Keratinocyte (primary cell): ENCODE results near the gene PPFIA1. TPM values are rescaled to one million over a fixed set of nuclear protein-coding genes. Genes with fewer than 3 reads are reported as not detected.

ENCODE experiments used
- DNase-seq: peaks from one replicate; pipeline ENCODE4 v3.0.0-alpha.2; 2011; ENCODE audit warnings: low read depth, missing footprints, low spot score
- FAIRE-seq: peaks from 2 replicates; lab custom pipeline; 2011; peaks lifted over from hg19 to GRCh38; lab: Jason Lieb, UNC
- H2AFZ ChIP-seq: 2 replicates; pipeline ENCODE4 v1.6.0; 2012; ENCODE audit warnings: low read length, control low read depth, inconsistent platforms; ENCODE audit not compliant: control insufficient read depth
- H3K27ac ChIP-seq: 2 replicates; pipeline ENCODE4 v1.5.1; 2011; ENCODE audit warnings: low read length; ENCODE audit not compliant: control insufficient read depth, insufficient read depth
- H3K27me3 ChIP-seq: 3 replicates; pipeline ENCODE4 v1.6.0; 2011; ENCODE audit warnings: low read length; ENCODE audit not compliant: control insufficient read depth, insufficient read depth; ENCODE audit errors: extremely low read depth
- H3K36me3 ChIP-seq, 2 experiments: 2 replicates in 1 of 2; 3 replicates in 1 of 2; pipeline ENCODE4 v1.5.1; 2011; ENCODE audit warnings: low read length in 2 of 2, mild to moderate bottlenecking in 1 of 2; ENCODE audit not compliant: control insufficient read depth in 2 of 2, insufficient read depth in 2 of 2; ENCODE audit errors: extremely low read depth in 1 of 2
- H3K4me1 ChIP-seq: 3 replicates; pipeline ENCODE4 v1.5.1; 2011; ENCODE audit warnings: low read length; ENCODE audit not compliant: control insufficient read depth, insufficient read depth; ENCODE audit errors: extremely low read depth
- H3K4me2 ChIP-seq: 3 replicates; pipeline ENCODE4 v1.6.0; 2011; ENCODE audit warnings: low read depth, low read length; ENCODE audit not compliant: control insufficient read depth, insufficient read depth; ENCODE audit errors: extremely low read depth
- H3K4me3 ChIP-seq, 3 experiments: fragments of 200-600 bp in 1 of 3; sonication (generic) in 1 of 3; 2 replicates in 2 of 3; 3 replicates in 1 of 3; pipeline ENCODE4 v1.5.1; 2011 to 2016; ENCODE audit warnings: low read length in 3 of 3, mild to moderate bottlenecking in 3 of 3, control low read depth in 2 of 3, inconsistent platforms in 1 of 3, low read depth in 1 of 3, mixed read lengths in 1 of 3, mixed run types in 1 of 3, moderate library complexity in 1 of 3; ENCODE audit not compliant: control insufficient read depth in 2 of 3, insufficient read depth in 2 of 3; ENCODE audit errors: extremely low read depth in 1 of 3
- H3K79me2 ChIP-seq: 2 replicates; pipeline ENCODE4 v1.6.0; 2012; ENCODE audit warnings: low read length; ENCODE audit not compliant: control insufficient read depth, insufficient read depth
- H3K9ac ChIP-seq: 3 replicates; pipeline ENCODE4 v1.6.0; 2011; ENCODE audit warnings: low read length; ENCODE audit not compliant: control insufficient read depth, insufficient read depth; ENCODE audit errors: extremely low read depth
- H3K9me1 ChIP-seq: 3 replicates; pipeline ENCODE4 v1.6.0; 2011; ENCODE audit warnings: low read length; ENCODE audit not compliant: control insufficient read depth, insufficient read depth; ENCODE audit errors: extremely low read depth
- H3K9me3 ChIP-seq: 2 replicates; pipeline ENCODE4 v1.5.1; 2012; ENCODE audit warnings: low read depth, low read length; ENCODE audit not compliant: control insufficient read depth
- H4K20me1 ChIP-seq: 3 replicates; pipeline ENCODE4 v1.6.0; 2011; ENCODE audit warnings: low read length; ENCODE audit not compliant: control insufficient read depth, insufficient read depth; ENCODE audit errors: extremely low read depth
- CTCF ChIP-seq, 3 experiments: IDR thresholded peaks in 1 of 3; conservative IDR thresholded peaks in 1 of 3; optimal IDR thresholded peaks in 1 of 3; 2 replicates in 2 of 3; 3 replicates in 1 of 3; pipeline versions ENCODE3 to v1.5.1; 2011; ENCODE audit warnings: low read length in 3 of 3, mild to moderate bottlenecking in 3 of 3, moderate library complexity in 2 of 3, control low read depth in 1 of 3, inconsistent platforms in 1 of 3; ENCODE audit not compliant: insufficient read depth in 2 of 3; ENCODE audit errors: extremely low read depth in 1 of 3
- EZH2 ChIP-seq: IDR thresholded peaks from one replicate; pipeline ENCODE4 v1.6.1; 2012; ENCODE audit warnings: inconsistent platforms, mild to moderate bottlenecking, low read length, moderate library complexity
- dilution Hi-C: fragments of 300-500 bp; cut with MboI; formaldehyde crosslinking; loops from one replicate; pipeline ENCODE4 v1.7.0; 2020; ENCODE audit warnings: low sequenced_read_pairs; ENCODE audit not compliant: extremely low pct_ligation_motif_present
- polyA plus RNA-seq, 5 experiments: library from polyadenylated mRNA; depleted of rRNA in 3 of 5; stranded (reverse) in 3 of 5; stranded (forward) in 1 of 5; unstranded in 1 of 5; fragments of >200 nt; gene quantifications; 1 replicate in 1 of 5; 2 replicates in 3 of 5; 3 replicates in 1 of 5; pipeline versions ENCODE4 v1.2.1 to v1.2.3, GENCODE V29; 2011 to 2012; ENCODE audit warnings: missing spikeins in 2 of 5, low read depth in 1 of 5, low replicate concordance in 1 of 5

PPFIA1 gene
- polyA plus RNA-seq, 1 donor (not counting 4 experiments of a cell fraction or from before 2014, with no cell fraction given) = 27.6 TPM

- no peaks in the 10 kb centered on the region for H3K9me3 ChIP-seq
- peaks cover 10% of the 10 kb centered on the region for H4K20me1 ChIP-seq
- H3K4me3 ChIP-seq = no peak overlapping the region
- peaks cover 2% of the 10 kb centered on the region for H3K4me1 ChIP-seq
- no peak for TF ChIP-seq EZH2
- no peak for TF ChIP-seq CTCF (optimal IDR thresholded peaks at IDR 0.05 in 1 of 3, IDR thresholded peaks at IDR 0.05 in 1 of 3, conservative IDR thresholded peaks at IDR 0.05 in 1 of 3; ENCODE audit: extremely low read depth in 1 of 3, insufficient read depth in 2 of 3, low read length in 3 of 3)
- H3K9ac ChIP-seq = no peak overlapping the region
- no peak for FAIRE-seq
- no peaks in the 10 kb centered on the region for H3K27me3 ChIP-seq
- H3K36me3 ChIP-seq = peaks cover 0 to 3% of the 10 kb centered on the region in 2 experiments
- H3K79me2 ChIP-seq = peaks cover 67% of the 10 kb centered on the region
- H3K27ac ChIP-seq = no peak overlapping the region
- no peak overlapping the region for H3K4me2 ChIP-seq
- no peak for DNase-seq
- dilution Hi-C loops = loop anchor here (5.0 kb wide), 1 partner anchor 70 kb away; no protein-coding TSS in a partner anchor
- peaks cover 7% of the 10 kb centered on the region for H3K9me1 ChIP-seq
- no peak overlapping the region for H2AFZ ChIP-seq
These were observed 31.4 kb downstream of the PPFIA1 start for GRCh38 chr11:70301721-70302418.

GRCh38 chr11:70302419-70302752 is 31.9 kb downstream of the PPFIA1 start:
- no peak for FAIRE-seq
- Histone ChIP-seq H3K4me2 (no peak overlapping the region), H3K9ac (no peak overlapping the region)

More at GRCh38 chr11:70302419-70302752, 31.9 kb downstream of the PPFIA1 start:
- peaks cover 10% of the 10 kb centered on the region for H4K20me1 ChIP-seq
- dilution Hi-C loops = loop anchor here (5.0 kb wide), 1 partner anchor 70 kb away; no protein-coding TSS in a partner anchor
- H3K9me3 ChIP-seq = no peaks in the 10 kb centered on the region
- peaks cover 7% of the 10 kb centered on the region for H3K9me1 ChIP-seq
- no peak overlapping the region for H2AFZ ChIP-seq
- no peaks in the 10 kb centered on the region for H3K27me3 ChIP-seq
- DNase-seq = no peak
- peaks cover 72% of the 10 kb centered on the region for H3K79me2 ChIP-seq
- peaks cover 2% of the 10 kb centered on the region for H3K4me1 ChIP-seq
- TF ChIP-seq EZH2 (no peak), CTCF (optimal IDR thresholded peaks at IDR 0.05 in 1 of 3, IDR thresholded peaks at IDR 0.05 in 1 of 3, conservative IDR thresholded peaks at IDR 0.05 in 1 of 3; ENCODE audit: extremely low read depth in 1 of 3, insufficient read depth in 2 of 3, low read length in 3 of 3) (no peak)
- no peak overlapping the region for H3K4me3 ChIP-seq
- no peak overlapping the region for H3K27ac ChIP-seq
- H3K36me3 ChIP-seq = peaks cover 0 to 3% of the 10 kb centered on the region in 2 experiments
